Stimulated activated CD8-positive, alpha-beta memory T cell treated with anti-CD3 and anti-CD28 coated beads, Interleukin-2, amount 100 ng/mL, for 48 hours (primary cell): ENCODE data around the gene HS2ST1.
"Not testable (repeated sequence)": the region's sequence is repeated elsewhere in the genome, so short reads cannot be mapped to it uniquely, and the experiment has no call there.

ENCODE experiments used
- DNase-seq, 2 donors: peaks; one replicate each; pipeline ENCODE4 v3.0.0-alpha.2; 2020; ENCODE audit warnings: low read depth in 2 of 2

Gene HS2ST1

DNA sequence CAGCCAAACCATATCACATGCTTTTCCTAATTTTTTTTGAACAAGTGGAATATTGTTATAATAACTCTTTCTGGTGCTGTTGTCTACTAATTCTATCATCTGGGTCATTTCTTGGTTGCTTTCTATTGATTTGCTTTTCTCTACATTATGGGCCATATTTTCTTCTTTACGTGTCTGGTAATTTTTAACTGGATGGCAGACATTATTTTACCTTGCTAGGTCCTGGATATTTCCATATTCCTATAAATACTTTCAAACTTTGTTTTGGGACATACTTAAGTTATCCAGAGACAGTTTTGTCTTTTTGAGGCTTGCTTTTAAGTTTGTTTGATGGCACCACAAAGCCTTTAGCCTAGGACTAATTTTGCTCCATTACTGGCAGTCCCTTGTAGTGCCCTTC lies 11.3 kb downstream of the HS2ST1 start:
- no peak for DNase-seq

DNA sequence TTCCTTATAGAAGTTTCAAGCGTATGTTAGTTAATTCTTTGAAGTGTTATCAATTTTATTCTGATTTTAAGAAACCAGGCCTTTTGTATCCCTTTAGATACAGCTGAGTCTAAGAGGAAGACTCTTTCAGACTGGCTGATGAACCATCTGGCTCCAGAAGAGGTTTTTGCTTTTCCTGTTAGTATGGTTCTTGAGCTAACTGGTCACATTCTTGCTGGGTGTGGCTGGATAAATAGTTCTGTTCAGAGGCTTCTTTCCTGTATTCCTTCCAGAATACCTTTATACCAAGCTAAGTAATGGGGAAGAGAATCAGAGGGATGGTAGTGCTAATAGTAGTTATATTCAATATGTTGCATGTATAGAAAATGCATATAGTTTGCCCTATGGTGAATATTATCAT lies 12.4 kb downstream of the HS2ST1 start:
- no peak for DNase-seq

DNA sequence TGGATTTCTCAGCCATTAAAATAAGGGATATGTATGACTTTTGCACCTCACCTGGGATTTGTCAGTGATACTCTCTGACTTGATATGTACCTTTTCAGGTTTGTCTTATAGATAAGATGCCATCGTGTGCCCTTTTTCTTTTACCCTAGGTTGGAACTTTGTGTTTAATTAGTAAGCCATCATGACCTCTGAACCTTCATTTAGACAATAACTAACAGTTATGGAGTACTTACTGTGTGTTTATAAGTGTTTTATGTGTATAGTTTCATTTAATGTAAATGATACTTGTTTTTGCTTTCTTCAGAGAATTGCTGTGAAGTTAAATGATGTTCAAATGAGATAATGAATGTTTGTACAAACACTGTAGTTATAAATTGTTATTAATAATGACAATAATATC lies 14.4 kb downstream of the HS2ST1 start:
- no peak for DNase-seq

DNA sequence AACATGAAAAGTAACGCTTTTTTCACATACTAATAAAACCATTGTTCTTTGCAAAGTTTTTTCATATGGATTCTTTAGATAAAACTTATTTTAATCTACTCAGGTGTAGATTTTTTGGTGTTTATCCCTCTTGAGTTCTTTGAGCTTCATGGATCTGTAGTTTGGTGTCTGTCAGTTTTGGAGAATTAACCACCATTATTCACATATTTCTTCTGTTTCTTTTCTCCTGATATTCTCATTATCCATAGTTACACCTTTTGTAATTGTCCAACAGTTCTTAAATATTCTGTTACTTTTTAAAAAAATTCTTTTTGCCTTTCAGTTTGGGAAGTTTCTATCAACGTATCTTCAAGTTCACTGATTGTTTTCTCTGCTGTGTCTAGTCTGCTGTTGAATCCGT lies 18.6 kb downstream of the HS2ST1 start:
- DNase-seq = no peak

DNA sequence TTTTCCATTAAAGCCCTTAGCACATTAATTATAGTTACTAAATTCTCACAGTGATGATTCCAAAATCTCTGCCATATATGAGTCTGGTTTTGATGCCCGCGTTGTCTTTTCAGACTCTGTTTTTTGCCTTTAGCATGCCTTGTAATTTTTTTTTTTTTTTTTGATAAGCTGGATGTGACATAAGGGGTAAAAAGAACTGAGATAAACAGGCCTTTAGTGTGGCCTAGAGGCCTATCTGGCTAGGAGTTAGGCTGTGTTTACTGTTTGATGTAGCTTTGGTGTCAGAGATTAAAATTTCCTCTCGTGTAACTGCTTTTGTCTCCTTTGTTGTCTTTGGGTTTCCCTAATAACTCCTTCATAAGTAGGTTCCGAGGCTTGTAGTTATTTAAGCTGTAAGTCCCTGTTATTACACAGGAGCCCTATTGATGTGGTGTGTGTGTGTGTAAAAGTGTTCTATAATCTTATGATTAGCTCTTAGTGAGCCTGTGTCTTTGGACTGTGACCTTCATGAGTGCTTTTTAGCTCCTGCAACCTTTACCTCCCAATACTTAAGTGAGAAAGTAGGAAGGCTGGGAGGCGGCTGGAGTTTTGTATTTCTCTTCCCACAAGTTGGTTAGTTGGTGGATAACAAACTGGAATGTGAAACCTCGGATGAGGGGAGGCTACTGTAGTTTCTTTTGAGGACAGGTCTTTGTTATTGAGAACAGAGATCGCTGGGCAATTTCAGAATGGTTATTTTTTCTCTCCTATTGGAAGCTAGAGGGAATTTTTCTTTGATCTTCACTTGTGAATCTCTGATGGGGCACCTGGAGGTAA lies 19.3 kb downstream of the HS2ST1 start:
- no peak for DNase-seq

DNA sequence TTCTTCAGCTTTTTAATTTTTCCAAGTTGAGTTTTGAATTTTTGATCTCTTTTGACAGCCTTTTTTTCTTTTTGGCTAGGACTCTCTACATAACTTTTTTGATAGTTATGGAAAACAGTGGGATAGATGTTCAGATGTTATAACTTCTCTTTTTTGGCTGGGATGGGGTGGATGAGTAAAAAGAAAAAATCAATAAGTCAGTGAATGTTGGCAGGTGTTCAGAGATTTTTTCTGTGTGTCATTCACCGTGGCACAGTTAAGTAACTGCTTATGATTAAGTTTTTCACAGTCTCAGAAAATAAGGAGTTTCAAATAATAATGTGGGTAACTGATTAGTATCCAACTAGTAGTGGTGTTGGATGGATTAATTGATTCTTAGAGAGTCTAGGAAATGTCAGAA lies 24.0 kb downstream of the HS2ST1 start:
- DNase-seq = no peak

DNA sequence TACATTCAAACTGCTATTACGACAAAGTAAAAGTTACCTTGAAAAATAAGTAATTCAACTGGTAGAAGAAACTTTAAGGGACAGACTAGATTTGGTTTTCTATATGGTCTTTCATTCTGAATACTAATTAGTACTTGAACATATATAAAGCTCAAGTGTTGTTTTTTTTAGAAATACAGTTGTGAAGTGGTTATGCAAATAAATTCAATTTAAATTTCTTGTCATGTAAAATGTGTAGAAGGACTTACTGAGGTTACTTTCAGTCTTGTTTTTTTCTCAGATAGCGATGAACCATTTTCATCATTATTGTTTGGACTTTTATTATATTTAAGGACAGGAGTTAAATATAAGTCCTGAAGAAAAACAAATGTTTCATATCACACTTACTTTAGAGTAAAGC lies 24.4 kb downstream of the HS2ST1 start:
- no peak for DNase-seq

DNA sequence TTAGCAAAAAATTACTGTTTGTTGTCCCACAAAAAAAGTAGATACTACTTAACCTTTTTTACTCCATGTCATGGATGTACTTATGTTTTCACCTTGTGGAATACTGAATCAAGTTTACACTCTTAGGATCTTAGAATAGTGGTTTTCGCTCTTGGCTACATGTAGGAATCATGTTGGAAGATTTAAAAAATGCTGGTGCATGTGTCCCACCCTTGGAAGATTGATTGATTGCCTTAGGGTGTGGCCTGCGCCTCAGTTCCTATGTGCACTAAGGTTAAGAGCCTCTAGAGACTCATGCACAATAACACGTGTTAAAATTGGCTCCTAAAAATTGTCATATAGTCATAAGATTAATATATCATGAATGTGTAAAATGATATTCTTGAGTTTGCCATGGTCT lies 25.0 kb downstream of the HS2ST1 start:
- no peak for DNase-seq

DNA sequence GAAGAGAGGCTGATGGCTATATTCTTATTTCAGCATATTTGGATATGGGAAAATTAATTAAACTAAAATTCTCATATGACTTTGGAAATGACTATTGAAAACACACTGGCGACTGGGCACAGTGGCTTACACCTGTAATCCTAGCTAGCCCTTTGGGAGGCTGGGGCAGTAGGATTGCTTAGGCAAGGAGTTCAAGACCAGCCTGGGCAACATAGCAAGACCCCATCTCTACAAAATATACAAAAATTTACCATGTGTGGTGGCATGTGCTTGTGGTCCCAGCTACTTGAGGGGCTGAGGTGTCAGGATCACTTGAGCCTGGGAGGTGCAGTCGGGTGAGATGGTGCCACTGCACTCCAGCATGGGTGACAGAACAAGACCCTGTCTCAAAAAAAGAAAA lies 26.2 kb downstream of the HS2ST1 start:
- no peak for DNase-seq

DNA sequence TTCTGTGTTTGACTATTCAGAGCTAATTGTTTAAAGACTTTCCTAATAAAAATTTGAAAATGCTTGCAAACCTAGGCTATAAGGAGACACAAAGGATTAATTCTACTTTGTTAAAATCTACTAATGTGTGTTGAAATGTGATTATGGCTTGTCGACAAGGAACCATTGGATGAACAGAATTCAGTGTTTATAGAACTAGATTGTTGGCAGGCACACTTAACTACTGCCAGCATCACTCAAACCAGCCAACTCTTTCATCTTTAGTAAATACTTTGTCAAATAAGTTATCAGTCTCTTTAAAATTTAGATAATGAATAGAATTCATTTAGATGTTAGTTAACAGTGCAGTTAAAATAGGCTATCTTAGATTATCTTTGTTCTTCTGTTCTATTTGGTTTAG lies 27.6 kb downstream of the HS2ST1 start:
- DNase-seq = no peak

DNA sequence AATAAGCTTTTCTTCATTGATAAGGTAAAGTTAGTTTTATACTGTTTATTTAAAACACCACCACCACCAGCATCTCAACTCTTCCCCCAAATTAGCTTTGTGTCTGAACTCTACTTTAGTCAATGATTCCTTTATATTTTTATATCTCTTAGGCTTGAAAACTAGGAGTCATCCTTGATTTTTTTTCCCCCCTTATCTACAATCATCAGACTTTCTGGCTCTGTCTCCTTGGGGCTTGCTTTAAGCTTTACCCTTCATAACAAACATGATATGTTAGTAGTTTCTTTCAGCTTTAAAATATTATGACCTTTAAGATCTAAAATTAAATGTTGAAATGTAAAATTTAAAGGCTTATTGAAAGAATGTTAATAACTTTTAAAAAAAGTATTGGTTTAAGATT lies 28.3 kb downstream of the HS2ST1 start:
- no peak for DNase-seq

DNA sequence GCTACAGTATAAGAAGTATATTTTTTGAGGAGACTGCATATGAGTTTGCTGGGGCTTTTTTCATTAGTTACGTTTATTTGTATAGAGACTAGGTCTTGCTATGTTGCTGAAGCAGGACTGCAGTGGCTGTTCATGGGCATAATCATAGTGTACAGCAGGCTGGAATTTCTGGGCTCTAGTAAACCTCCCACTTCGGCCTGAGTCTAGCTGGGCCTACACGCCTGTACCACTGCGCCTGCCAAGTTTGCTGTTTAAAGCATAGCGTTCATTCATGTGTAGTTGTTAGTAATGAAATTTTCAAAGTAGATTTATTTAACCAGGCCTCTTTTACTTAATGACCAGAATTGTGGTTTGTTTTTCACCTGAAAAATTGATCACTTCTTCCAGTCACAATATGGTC lies 33.8 kb downstream of the HS2ST1 start:
- DNase-seq = no peak

DNA sequence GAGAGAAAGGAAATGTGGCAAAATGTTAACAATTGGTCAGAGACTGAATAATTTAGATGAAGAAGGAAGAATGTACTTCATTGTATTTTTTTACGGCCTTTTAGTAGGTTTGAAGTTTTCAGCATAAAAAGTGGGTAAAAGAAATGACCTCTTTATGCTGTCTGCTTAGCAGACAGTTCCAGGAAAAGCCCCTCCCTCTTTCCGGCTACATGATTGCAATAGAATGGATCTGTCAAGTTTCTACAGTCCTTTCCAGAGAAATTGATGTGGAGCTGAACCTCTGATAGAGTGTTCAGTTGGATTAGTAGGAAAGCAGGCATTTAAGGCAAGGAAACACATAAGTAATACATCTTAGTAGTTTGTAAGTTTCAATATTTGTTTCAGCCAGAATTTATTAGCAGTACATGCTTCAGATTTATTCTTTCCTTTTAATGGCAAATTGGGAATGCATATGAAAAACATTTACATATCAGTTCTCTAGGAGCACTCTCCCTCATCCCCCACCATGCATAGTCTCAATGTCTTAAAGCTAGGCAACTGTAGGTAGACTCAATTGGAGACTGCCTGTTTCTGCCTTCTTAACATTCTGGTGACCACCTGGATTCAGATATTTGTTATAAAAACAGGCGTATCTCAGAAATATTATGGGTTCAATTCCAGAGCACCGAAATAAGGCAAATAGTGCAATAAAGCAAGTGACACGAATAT lies 36.4 kb downstream of the HS2ST1 start:
- no peak for DNase-seq

DNA sequence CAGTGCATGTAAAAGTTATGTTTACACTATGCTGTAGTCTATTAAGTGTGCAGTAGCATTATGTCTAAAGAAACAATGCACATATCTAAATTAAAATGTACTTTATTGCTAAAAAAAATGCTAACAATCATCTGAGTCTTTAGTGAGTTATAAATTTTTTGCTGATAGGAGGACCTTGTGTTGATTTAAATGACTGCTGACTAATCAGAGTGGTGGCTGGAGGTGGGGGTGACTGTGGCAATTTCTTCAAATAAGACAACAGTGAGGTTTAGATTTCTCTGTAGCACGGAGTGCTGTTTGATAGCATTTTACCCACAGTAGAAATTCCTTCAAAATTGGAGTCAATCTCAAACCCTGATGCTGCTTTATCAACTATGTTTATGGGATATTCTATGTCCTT lies 37.0 kb downstream of the HS2ST1 start:
- no peak for DNase-seq

DNA sequence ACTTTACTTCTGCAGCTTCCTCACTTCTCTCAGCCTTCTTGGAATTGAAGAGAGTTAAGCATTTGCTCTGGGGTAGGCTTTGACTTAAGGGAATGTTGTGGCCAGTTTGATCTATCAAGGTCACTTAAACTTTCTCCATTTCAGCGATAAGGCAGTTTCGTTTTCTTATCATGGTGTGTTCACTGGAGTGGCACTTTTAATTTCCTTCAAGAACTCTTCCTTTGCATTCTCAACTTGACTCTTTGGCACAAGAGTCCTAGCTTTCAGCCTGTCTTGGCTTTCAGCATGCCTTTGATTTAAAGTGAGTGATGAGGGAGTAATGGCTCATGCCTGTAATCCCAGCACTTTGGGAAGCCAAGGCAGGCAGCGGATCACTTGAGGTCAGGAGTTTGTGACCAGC lies 38.7 kb downstream of the HS2ST1 start:
- no peak for DNase-seq

DNA sequence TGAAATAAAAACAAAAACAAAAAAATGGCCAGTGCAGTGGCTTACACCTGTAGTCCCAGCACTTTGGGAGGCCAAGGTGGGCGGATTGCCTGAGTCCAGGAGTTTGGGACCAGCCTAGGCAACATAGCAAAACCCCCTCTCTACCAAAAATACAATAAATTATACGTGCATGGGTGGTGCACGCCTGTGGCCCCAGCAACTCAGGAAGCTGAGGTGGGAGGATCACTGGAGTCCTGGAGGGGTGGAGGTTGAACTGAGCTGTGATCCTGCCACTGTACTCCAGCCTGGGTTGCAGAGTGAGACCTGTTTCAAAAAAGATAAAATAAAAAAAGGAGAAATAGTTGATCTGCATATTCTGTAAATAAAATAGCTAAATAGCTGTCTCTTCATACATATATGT lies 41.2 kb downstream of the HS2ST1 start:
- no peak for DNase-seq

DNA sequence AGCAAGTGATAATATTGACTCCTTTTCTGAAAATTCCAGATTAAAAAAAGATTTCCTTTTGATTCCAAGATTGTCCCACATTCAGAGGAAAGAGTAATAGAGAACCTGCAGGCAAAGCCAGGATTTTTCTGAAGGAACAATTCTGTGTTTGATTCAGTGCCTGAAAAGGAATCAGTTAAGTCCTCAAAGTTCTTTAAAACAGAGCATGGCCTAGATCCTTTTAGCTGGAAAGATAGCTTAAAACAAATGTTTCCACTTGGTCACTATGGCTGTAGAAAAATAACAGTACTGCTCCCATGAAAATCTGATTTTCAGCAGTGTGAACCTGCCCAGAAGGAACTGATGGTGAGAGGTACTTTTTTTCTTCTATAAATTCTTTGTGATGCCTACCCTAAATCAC lies 41.8 kb downstream of the HS2ST1 start:
- DNase-seq = no peak

DNA sequence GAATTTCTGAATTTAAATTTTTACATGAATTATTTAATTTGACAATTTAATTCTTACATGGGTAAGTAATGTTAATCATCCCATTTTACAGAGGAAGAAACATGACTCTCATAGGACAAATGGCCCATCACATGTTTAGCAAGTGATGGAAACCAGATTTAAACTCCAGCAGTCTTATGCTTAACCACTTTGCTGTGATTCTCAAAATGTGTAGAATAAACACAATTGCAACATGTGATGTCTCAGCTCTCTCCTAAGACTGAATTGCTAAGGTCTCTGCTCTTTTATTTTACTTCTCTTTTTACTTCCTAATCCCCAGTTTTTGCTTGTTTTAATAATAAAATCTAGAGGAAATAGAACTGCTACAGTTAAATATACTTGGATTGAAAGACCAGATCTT lies 42.8 kb downstream of the HS2ST1 start:
- no peak for DNase-seq

DNA sequence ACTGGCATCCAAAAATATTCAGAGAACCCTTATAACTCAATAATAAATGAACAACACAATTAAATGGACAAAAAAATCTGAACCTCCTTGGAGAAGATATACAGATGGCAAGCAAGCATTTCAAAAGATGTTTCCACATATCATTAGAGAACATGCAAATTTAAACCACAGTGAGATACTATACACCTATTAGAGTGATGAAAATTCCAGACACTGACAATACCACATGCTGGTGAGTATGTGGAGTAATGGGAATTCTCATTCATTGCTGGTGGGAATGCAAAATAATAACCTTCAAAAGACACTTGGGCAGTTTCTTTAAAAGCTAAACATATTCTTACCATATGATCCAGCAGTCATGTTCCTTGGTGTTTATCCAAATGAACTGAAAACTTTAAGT lies 46.1 kb downstream of the HS2ST1 start:
- DNase-seq = no peak

DNA sequence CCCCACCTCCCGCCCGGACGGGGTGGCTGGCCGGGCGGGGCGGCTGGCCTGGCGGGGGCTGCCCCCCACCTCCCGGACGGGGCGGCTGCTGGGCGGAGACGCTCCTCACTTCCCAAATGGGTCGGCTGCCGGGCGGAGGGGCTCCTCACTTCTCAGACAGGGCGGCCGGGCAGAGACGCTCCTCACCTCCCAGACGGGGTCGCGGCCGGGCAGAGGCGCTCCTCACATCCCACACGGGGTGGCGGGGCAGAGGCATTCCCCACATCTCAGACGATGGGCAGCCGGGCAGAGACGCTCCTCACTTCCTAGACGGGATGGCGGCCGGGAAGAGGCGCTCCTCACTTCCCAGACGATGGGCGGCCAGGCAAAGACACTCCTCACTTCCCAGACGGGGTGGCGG lies 49.4 kb downstream of the HS2ST1 start:
- DNase-seq = not testable (repeated sequence)

DNA sequence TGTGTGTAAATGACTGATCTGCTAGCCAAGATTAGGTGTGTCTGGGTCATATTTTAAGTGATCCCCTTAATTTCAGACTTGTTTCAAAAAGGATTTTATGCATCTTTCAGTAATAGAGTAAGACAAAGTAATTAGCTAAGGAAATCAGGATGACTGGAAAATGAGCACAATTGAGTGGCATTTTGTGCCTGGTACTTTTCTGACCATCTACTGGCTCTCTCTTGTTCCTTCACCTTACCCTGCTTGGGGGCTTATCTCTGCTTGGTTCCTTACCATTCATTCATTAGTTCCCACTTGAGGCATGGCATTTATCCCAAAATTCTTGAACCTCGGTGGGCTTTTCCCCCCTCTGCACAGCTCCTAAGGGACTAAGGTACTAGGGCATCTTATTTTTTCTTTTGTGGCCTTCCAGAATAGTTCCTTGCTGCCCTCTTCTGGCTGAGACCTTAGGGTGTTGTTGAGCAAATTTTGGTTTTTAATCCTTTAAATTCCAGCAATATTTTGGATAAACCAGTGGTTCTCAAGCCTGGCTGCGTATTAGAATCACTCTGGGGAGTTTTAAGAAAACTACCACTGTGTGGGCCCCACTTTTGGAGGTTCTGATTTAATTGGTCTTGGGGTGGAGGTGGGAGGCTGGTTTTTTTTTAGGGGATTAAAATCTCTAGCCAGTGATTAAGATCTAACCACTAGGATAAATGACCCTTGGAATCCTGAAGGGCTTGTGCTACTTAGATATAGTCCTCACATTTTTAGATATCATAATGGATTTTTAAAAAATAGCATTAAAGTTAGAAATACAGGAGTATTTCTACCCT lies 50.8 kb downstream of the HS2ST1 start:
- no peak for DNase-seq

DNA sequence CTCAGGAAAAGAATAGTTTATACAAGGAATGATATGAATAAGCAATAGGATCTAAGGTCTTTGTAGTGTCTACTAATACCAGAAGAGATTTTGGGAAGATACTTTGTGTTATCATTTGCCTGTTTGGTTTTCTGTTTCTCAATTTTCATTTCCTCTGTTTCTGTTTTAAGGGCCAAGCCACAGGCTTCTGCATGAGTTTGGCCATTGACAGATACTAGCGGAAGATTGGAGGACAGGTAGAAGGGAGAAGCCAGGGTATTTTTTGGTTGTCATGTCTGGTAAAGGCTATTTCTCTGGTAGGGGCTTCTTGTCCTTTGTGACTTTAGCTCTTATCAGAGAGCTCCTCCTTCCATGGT lies 51.4 kb downstream of the HS2ST1 start:
- DNase-seq = no peak

DNA sequence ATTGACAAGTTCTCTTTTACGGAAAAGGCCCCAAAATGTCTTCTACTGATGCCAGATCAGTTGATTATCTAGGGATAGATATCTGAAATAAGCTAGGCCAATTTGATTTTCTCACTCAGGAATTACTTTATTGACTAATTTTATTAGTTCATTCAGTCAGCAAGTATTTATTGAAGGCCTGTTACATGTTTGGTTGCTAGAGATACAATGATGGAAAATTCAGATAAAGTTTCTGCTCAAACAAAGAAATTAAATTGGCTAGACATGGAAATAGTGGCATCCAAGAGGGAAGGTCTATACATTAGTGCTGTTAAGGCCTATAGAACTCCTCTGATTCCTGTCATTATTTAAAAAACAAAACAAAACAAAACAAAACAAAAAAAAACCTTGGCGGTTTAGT lies 56.5 kb downstream of the HS2ST1 start:
- DNase-seq = no peak
